Natural killer cell treated with Interleukin-12 subunit alpha and Interleukin-12 subunit beta and Interleukin-15 and Interleukin-18, amount 100 ng/mL, for 72 hours (primary cell): Measurements from ENCODE around the gene KIZ. TPM values are rescaled to one million over a fixed set of nuclear protein-coding genes. Genes with fewer than 3 reads are reported as not detected.

Experiments used
- ATAC-seq, 2 donors: fragments of 150-1000 bp; cut with Tn5 transposase in 1 of 2; sonication (Bioruptor Pico), chemical (Tn5 transposase) in 1 of 2; 2 replicates each; pipeline ENCODE4 v1.10.0; 2021
- DNase-seq: peaks from one replicate; pipeline ENCODE4 v3.0.0; 2022; ENCODE audit warnings: low spot score
- H3K27ac Mint-ChIP-seq, 2 donors: 1 replicate in 1 of 2; 2 replicates in 1 of 2; pipeline ENCODE4 v1.8.0; 2022; ENCODE audit warnings: mixed read lengths in 2 of 2, mild to moderate bottlenecking in 1 of 2, moderate library complexity in 1 of 2
- H3K27me3 Mint-ChIP-seq, 2 donors: 1 replicate in 1 of 2; 2 replicates in 1 of 2; pipeline ENCODE4 v1.8.0; 2022; ENCODE audit warnings: mixed read lengths in 2 of 2
- H3K36me3 Mint-ChIP-seq: one replicate; pipeline ENCODE4 v1.8.0; 2022; ENCODE audit warnings: mixed read lengths
- H3K4me1 Mint-ChIP-seq, 2 donors: 1 replicate in 1 of 2; 2 replicates in 1 of 2; pipeline ENCODE4 v1.8.0; 2022; ENCODE audit warnings: low read depth in 2 of 2, mixed read lengths in 2 of 2, mild to moderate bottlenecking in 1 of 2
- H3K4me3 Mint-ChIP-seq: one replicate; pipeline ENCODE4 v1.8.0; 2022; ENCODE audit warnings: mixed read lengths
- H3K9me3 Mint-ChIP-seq: 2 replicates; pipeline ENCODE4 v1.8.0; 2022; ENCODE audit warnings: mixed read lengths
- total RNA-seq, 2 donors: library from RNA; stranded (reverse); gene quantifications; one replicate each; pipeline ENCODE4 v1.2.3, GENCODE V29; 2022

The KIZ gene
- 10 to 100 TPM; 10.5 to 20.6 TPM for total RNA-seq

- DNase-seq (peak; percentile 98), ATAC-seq (peak; percentile 99 to 100)
- Mint-ChIP-seq H3K4me3 (peak within 1 kb of the TSS; percentile 85), H3K36me3 (no peaks in the 10 kb centered on the region), H3K27me3 (peaks cover 0 to 3% of the 10 kb centered on the region in 2 donors), H3K9me3 (no peaks in the 10 kb centered on the region), H3K27ac (peak within 1 kb of the TSS; percentile 72 to 95), H3K4me1 (peaks cover 14 to 30% of the 10 kb centered on the region in 2 donors)
These were observed at the start of gene KIZ for GRCh38 chr20:21125849-21126580. Gene KIZ, plus strand, starts transcription at chr20:21126082. Its CDS starts 34 bp downstream, at chr20:21126116.

GRCh38 chr20:21077809-21078345 lies 48.0 kb upstream of the KIZ start:
- no peaks in the 10 kb centered on the region for H3K36me3 Mint-ChIP-seq
- peaks cover 0 to 7% of the 10 kb centered on the region in 2 donors for H3K4me1 Mint-ChIP-seq
- ATAC-seq = no peak
- H3K9me3 Mint-ChIP-seq = no peaks in the 10 kb centered on the region
- H3K27ac Mint-ChIP-seq = no peak overlapping the region
- H3K27me3 Mint-ChIP-seq = peaks cover 25 to 42% of the 10 kb centered on the region in 2 donors
- no peak overlapping the region for H3K4me3 Mint-ChIP-seq
- no peak for DNase-seq

GRCh38 chr20:21082584-21082983 lies 43.3 kb upstream of the KIZ start:
- peaks cover 38 to 64% of the 10 kb centered on the region in 2 donors for H3K27me3 Mint-ChIP-seq
- no peak for DNase-seq
- no peaks in the 10 kb centered on the region for H3K9me3 Mint-ChIP-seq

GRCh38 chr20:21083825-21084325 lies 42.0 kb upstream of the KIZ start:
- Mint-ChIP-seq H3K27ac (no peak overlapping the region), H3K4me3 (no peak overlapping the region), H3K9me3 (no peaks in the 10 kb centered on the region), H3K36me3 (no peaks in the 10 kb centered on the region), H3K27me3 (peaks cover 42 to 61% of the 10 kb centered on the region in 2 donors), H3K4me1 (no peaks in the 10 kb centered on the region)
- no peak for ATAC-seq
- DNase-seq = no peak

More at GRCh38 chr20:21082584-21082983, 43.3 kb upstream of the KIZ start:
- no peaks in the 10 kb centered on the region for H3K4me1 Mint-ChIP-seq
- ATAC-seq = no peak
- H3K4me3 Mint-ChIP-seq = no peak overlapping the region
- no peaks in the 10 kb centered on the region for H3K36me3 Mint-ChIP-seq
- H3K27ac Mint-ChIP-seq = no peak overlapping the region

- Mint-ChIP-seq H3K36me3 (no peaks in the 10 kb centered on the region), H3K4me1 (no peaks in the 10 kb centered on the region), H3K27me3 (peaks cover 56 to 75% of the 10 kb centered on the region in 2 donors), H3K9me3 (no peaks in the 10 kb centered on the region), H3K4me3 (no peak overlapping the region), H3K27ac (no peak overlapping the region)
- no peak for ATAC-seq
- DNase-seq = no peak
These were observed 37.9 kb upstream of the KIZ start for GRCh38 chr20:21087862-21088540.

GRCh38 chr20:21089391-21089790 lies 36.5 kb upstream of the KIZ start:
- H3K4me1 Mint-ChIP-seq = no peaks in the 10 kb centered on the region
- DNase-seq = no peak
- H3K27me3 Mint-ChIP-seq = peaks cover 61 to 78% of the 10 kb centered on the region in 2 donors
- no peak for ATAC-seq
- H3K9me3 Mint-ChIP-seq = no peaks in the 10 kb centered on the region
- H3K27ac Mint-ChIP-seq = no peak overlapping the region
- H3K36me3 Mint-ChIP-seq = no peaks in the 10 kb centered on the region
- H3K4me3 Mint-ChIP-seq = no peak overlapping the region

- H3K36me3 Mint-ChIP-seq = no peaks in the 10 kb centered on the region
- H3K4me3 Mint-ChIP-seq = no peak overlapping the region
- no peak overlapping the region for H3K27ac Mint-ChIP-seq
- peaks cover 59 to 72% of the 10 kb centered on the region in 2 donors for H3K27me3 Mint-ChIP-seq
- no peaks in the 10 kb centered on the region for H3K4me1 Mint-ChIP-seq
- ATAC-seq (no peak), DNase-seq (no peak)
- no peaks in the 10 kb centered on the region for H3K9me3 Mint-ChIP-seq
These were observed 35.7 kb upstream of the KIZ start for GRCh38 chr20:21090111-21090618.

- no peak overlapping the region for H3K27ac Mint-ChIP-seq
- no peaks in the 10 kb centered on the region for H3K36me3 Mint-ChIP-seq
- H3K4me3 Mint-ChIP-seq = no peak overlapping the region
- peaks cover 62 to 72% of the 10 kb centered on the region in 2 donors for H3K27me3 Mint-ChIP-seq
- DNase-seq (no peak), ATAC-seq (no peak)
- no peaks in the 10 kb centered on the region for H3K9me3 Mint-ChIP-seq
- H3K4me1 Mint-ChIP-seq = no peaks in the 10 kb centered on the region
These were observed 35.2 kb upstream of the KIZ start for GRCh38 chr20:21090721-21091120.

- H3K4me1 Mint-ChIP-seq = no peaks in the 10 kb centered on the region
- ATAC-seq (no peak), DNase-seq (no peak)
- H3K36me3 Mint-ChIP-seq = no peaks in the 10 kb centered on the region
- H3K27ac Mint-ChIP-seq = no peak overlapping the region
- no peak overlapping the region for H3K4me3 Mint-ChIP-seq
- peaks cover 62 to 72% of the 10 kb centered on the region in 2 donors for H3K27me3 Mint-ChIP-seq
- H3K9me3 Mint-ChIP-seq = no peaks in the 10 kb centered on the region
These were observed 33.1 kb upstream of the KIZ start for GRCh38 chr20:21092806-21093205.

GRCh38 chr20:21096321-21097043 lies 29.4 kb upstream of the KIZ start:
- Mint-ChIP-seq H3K9me3 (no peaks in the 10 kb centered on the region), H3K4me3 (no peak overlapping the region), H3K4me1 (peaks cover 9 to 16% of the 10 kb centered on the region in 2 donors), H3K36me3 (no peaks in the 10 kb centered on the region), H3K27me3 (peaks cover 48 to 51% of the 10 kb centered on the region in 2 donors), H3K27ac (no peak overlapping the region)
- DNase-seq (no peak), ATAC-seq (no peak)

GRCh38 chr20:21099751-21100577 lies 25.9 kb upstream of the KIZ start:
- ATAC-seq (peak; percentile 71 to 79), DNase-seq (peak; percentile 71)
- Mint-ChIP-seq H3K4me3 (peak overlapping the region; percentile 93), H3K27ac (peak overlapping the region; percentile 98 to 99), H3K4me1 (peaks cover 17 to 26% of the 10 kb centered on the region in 2 donors), H3K36me3 (no peaks in the 10 kb centered on the region), H3K27me3 (peaks cover 39 to 41% of the 10 kb centered on the region in 2 donors), H3K9me3 (no peaks in the 10 kb centered on the region)

- H3K4me1 Mint-ChIP-seq = peaks cover 17 to 26% of the 10 kb centered on the region in 2 donors
- peak overlapping the region; percentile 93 for H3K4me3 Mint-ChIP-seq
- H3K9me3 Mint-ChIP-seq = no peaks in the 10 kb centered on the region
- H3K36me3 Mint-ChIP-seq = no peaks in the 10 kb centered on the region
- peak; percentile 66 to 82 for ATAC-seq
- H3K27ac Mint-ChIP-seq = peak overlapping the region; percentile 98 to 99
- peaks cover 37 to 39% of the 10 kb centered on the region in 2 donors for H3K27me3 Mint-ChIP-seq
- peak; percentile 81 for DNase-seq
These were observed 25.1 kb upstream of the KIZ start for GRCh38 chr20:21100578-21101452.
